ENCODE measurements around the gene SHOC1.

The SHOC1 gene

DNA sequence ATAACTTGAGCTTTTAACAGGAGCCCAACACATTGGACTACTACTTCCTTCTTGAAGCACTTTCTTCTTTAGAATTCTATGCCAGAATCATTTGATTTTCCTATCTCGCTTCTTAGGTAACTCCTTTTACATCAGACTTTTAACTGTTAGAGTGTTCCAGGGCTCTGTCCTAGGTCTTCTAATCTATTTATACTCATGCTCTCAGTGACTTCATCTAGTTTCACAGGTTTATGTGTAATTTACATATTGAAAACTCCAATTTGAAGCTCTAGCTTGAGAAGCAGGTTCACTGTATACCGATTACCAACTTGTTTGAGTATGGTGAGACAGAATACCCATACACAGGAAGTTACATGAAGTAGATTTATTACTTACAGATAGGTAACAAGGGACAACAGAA lies 11.3 kb downstream of the SHOC1 start:
- DNase-seq (ENCODE audit: low spot score), result no peak
- TF ChIP-seq, protein P1, sequence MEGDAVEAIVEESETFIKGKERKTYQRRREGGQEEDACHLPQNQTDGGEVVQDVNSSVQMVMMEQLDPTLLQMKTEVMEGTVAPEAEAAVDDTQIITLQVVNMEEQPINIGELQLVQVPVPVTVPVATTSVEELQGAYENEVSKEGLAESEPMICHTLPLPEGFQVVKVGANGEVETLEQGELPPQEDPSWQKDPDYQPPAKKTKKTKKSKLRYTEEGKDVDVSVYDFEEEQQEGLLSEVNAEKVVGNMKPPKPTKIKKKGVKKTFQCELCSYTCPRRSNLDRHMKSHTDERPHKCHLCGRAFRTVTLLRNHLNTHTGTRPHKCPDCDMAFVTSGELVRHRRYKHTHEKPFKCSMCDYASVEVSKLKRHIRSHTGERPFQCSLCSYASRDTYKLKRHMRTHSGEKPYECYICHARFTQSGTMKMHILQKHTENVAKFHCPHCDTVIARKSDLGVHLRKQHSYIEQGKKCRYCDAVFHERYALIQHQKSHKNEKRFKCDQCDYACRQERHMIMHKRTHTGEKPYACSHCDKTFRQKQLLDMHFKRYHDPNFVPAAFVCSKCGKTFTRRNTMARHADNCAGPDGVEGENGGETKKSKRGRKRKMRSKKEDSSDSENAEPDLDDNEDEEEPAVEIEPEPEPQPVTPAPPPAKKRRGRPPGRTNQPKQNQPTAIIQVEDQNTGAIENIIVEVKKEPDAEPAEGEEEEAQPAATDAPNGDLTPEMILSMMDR (conservative IDR thresholded peaks at IDR 0.05; ENCODE audit: low read depth), result no peak
- CTCF ChIA-PET, result no interaction called here
- POLR2A ChIA-PET (ENCODE audit: low non-redundant PET), result no interaction called here
- H3K27ac ChIP-seq, result no peak overlapping the region

DNA sequence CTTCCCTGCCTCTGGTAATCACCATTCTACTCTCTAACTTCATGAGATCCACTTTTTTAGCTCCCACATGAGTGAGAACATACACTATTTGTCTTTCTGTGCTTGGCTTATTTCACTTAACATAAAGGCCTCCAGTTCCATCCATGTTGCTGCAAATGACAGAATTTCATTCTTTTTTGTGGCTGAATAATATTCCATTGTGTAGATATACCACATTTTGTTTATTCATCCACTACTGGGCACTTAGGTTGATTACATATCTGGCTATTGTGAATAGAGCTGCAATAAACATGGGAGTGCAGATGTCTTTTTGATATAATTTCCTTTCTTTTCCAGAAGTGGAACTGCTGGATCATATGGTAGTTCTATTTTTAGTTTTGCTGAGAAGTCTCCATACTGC lies 28.7 kb downstream of the SHOC1 start:
- POLR2A ChIA-PET (ENCODE audit: low non-redundant PET), result no interaction called here

DNA sequence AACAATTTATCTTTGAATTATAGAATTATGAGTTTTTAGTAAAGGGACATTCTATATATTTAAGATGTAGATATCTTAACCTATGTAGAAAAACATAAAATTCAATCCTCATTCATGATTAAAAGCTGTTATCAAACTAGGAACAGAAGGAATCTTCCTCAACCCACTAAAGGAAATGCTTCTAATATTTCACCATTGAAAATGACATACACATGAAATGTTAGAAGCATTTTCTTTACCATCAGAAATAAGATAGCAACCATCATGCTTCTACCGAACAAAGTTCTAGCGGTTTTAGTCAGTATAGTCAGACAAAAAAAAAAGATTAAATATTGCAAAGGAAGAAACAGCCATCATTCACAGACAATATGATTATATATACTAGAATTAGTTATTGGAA lies 32.2 kb downstream of the SHOC1 start:
- no peak overlapping the region for H3K27ac ChIP-seq
- POLR2A ChIA-PET (ENCODE audit: low non-redundant PET), result no interaction called here
- TF ChIP-seq, protein P1 (conservative IDR thresholded peaks at IDR 0.05; ENCODE audit: low read depth), result no peak
- CTCF ChIA-PET, result interaction anchor here (6.1 kb wide), 1 partner anchor 312 kb away, joined by 69 read pairs; no protein-coding TSS in a partner anchor
- no peak for DNase-seq (ENCODE audit: low spot score)

More for the DNA sequence above, 28.7 kb downstream of the SHOC1 start:
- TF ChIP-seq, protein P1 (conservative IDR thresholded peaks at IDR 0.05; ENCODE audit: low read depth), result no peak
- H3K27ac ChIP-seq, result no peak overlapping the region
- CTCF ChIA-PET, result interaction anchor here (2.6 kb wide), 1 partner anchor 308 kb away, joined by 12 read pairs; no protein-coding TSS in a partner anchor
- no peak for DNase-seq (ENCODE audit: low spot score)

DNA sequence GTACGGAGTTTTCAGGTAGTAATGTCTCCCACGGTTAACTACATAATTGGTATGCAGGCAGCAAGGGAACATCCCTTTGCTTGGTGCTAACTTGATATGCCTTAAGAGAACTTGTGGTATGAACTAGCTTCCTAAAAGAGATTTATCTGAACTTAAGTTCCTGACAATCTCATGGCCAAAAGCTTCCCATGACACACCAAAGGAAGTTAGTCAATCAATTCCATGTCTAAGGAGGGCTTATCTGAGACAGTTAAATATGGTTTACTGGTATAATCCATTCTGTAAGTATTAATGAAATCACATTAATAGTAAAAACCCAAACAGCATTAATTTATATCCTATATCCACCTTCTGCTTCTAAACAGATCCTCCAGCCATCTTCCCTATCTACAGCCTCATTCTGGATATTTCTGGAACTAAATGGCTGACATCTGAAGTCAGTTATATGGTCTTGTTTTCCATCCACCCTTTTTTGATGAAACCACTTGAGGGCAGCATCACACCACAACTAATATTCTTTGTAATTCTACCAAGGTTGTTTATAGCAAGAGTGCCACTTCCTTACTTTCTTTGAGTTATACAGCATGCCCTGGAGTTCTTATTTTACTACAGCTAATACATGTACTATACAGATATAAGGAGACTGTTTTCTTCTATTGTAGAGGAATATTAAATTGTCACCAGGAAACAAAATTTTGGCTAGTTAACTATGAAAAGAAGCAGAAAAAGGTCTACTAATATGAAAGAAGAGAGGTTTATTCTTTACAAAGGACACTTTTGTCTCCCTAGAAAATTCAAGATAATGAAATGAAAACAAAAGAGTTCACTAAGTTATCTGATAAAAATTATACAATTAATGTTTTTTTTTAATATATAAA lies 34.7 kb downstream of the SHOC1 start:
- peak; percentile 71 for DNase-seq (ENCODE audit: low spot score)
- H3K27ac ChIP-seq, result no peak overlapping the region
- CTCF ChIA-PET, result interaction anchor here (0.5 to 6.1 kb wide), 17 partner anchors 9 to 1237 kb away, joined by 3 to 69 read pairs (median 4); partner anchors contain the start of gene UGCG
- POLR2A ChIA-PET (ENCODE audit: low non-redundant PET), result interaction anchor here (0.6 kb wide), 1 partner anchor 227 kb away, joined by 11 read pairs; no protein-coding TSS in a partner anchor
- TF ChIP-seq, protein P1 (conservative IDR thresholded peaks at IDR 0.05; ENCODE audit: low read depth), result peak; percentile 91

DNA sequence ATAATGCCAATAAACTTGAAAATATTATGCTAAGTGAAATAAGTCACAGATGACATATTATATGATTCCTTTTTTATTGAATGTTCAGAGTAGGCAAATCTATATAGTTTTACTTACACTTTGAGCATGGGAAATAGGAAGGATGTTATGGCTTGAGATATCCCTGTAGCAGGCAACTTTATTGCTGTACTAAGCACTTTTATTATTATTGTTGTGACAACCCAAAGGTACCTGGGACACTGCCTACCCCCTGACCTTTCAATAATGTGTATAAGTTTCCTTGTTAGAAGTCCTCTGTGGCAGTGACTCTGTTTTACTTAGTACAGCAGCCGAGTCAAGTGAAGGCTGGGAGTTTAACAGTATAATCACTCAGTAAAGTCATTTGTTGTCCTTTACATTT lies 39.9 kb downstream of the SHOC1 start:
- H3K27ac ChIP-seq, result no peak overlapping the region
- ChIA-PET POLR2A (ENCODE audit: low non-redundant PET) (no interaction called here), CTCF (interaction anchor here (1.0 kb wide), 1 partner anchor 11 kb away, joined by 3 read pairs; no protein-coding TSS in a partner anchor)
- DNase-seq (ENCODE audit: low spot score), result no peak
- TF ChIP-seq, protein P1 (conservative IDR thresholded peaks at IDR 0.05; ENCODE audit: low read depth), result no peak

DNA sequence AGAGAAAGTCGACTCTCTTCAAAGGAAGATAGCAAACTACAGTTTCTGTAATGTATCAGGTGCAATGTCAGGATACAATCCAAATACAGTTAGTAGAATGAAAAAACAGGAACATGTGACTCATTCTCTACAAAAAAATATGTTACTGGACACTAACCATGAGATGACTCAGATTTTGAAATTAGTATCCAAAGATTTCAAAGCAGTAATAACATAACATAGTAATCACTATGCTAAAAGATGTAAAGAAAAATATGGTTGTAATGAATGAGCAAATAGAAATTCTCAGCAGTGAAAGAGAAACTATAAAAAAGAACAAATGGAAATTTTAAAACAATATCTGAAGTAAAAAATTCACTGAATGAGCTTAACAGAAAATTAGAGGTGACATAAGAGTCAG lies 42.3 kb downstream of the SHOC1 start:
- DNase-seq (ENCODE audit: low spot score), result no peak
- no peak overlapping the region for H3K27ac ChIP-seq
- POLR2A ChIA-PET (ENCODE audit: low non-redundant PET), result no interaction called here
- TF ChIP-seq, protein P1 (conservative IDR thresholded peaks at IDR 0.05; ENCODE audit: low read depth), result no peak
- CTCF ChIA-PET, result no interaction called here
